Natural killer cell treated with Interleukin-12 subunit alpha and Interleukin-12 subunit beta and Interleukin-15 and Interleukin-18, amount 100 ng/mL, for 72 hours (primary cell): ENCODE measurements around the gene MRPS9. TPM values are rescaled to one million over a fixed set of nuclear protein-coding genes. Genes with fewer than 3 reads are reported as not detected.

ENCODE experiments used
- ATAC-seq, 2 donors: fragments of 150-1000 bp; cut with Tn5 transposase in 1 of 2; sonication (Bioruptor Pico), chemical (Tn5 transposase) in 1 of 2; 2 replicates each; pipeline ENCODE4 v1.10.0; 2021
- DNase-seq: peaks from one replicate; pipeline ENCODE4 v3.0.0; 2022; ENCODE audit warnings: low spot score
- H3K27ac Mint-ChIP-seq, 2 donors: 1 replicate in 1 of 2; 2 replicates in 1 of 2; pipeline ENCODE4 v1.8.0; 2022; ENCODE audit warnings: mixed read lengths in 2 of 2, mild to moderate bottlenecking in 1 of 2, moderate library complexity in 1 of 2
- H3K27me3 Mint-ChIP-seq, 2 donors: 1 replicate in 1 of 2; 2 replicates in 1 of 2; pipeline ENCODE4 v1.8.0; 2022; ENCODE audit warnings: mixed read lengths in 2 of 2
- H3K36me3 Mint-ChIP-seq: one replicate; pipeline ENCODE4 v1.8.0; 2022; ENCODE audit warnings: mixed read lengths
- H3K4me1 Mint-ChIP-seq, 2 donors: 1 replicate in 1 of 2; 2 replicates in 1 of 2; pipeline ENCODE4 v1.8.0; 2022; ENCODE audit warnings: low read depth in 2 of 2, mixed read lengths in 2 of 2, mild to moderate bottlenecking in 1 of 2
- H3K4me3 Mint-ChIP-seq: one replicate; pipeline ENCODE4 v1.8.0; 2022; ENCODE audit warnings: mixed read lengths
- H3K9me3 Mint-ChIP-seq: 2 replicates; pipeline ENCODE4 v1.8.0; 2022; ENCODE audit warnings: mixed read lengths
- total RNA-seq, 2 donors: library from RNA; stranded (reverse); gene quantifications; one replicate each; pipeline ENCODE4 v1.2.3, GENCODE V29; 2022

Gene MRPS9
- total RNA-seq, 2 donors from 2014 or later = 26.8 to 29.8 TPM

DNA sequence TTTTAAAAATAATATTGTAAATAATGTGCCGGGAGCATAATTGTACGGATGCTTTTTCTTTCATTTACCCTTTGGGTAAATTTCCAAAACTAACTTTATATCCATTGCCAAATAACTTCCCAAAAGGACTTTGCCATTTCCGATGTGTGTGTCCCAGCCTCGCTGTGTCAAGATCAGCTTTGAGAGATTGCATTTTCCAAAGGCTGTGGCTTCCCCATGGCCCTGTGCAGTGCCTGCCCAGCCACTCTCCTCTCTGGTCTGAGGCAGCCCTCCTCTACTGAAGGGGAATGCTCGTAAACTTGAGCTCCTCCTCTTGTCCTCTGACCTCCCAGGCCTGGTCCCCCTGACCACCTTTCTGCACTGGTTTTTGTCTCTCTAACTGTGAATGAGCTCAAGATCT is 78.5 kb downstream of the MRPS9 start:
- no peaks in the 10 kb centered on the region for H3K36me3 Mint-ChIP-seq
- no peak overlapping the region for H3K4me3 Mint-ChIP-seq
- DNase-seq (no peak), ATAC-seq (no peak)
- no peak overlapping the region for H3K27ac Mint-ChIP-seq
- no peaks in the 10 kb centered on the region for H3K9me3 Mint-ChIP-seq
- H3K4me1 Mint-ChIP-seq = no peaks in the 10 kb centered on the region
- H3K27me3 Mint-ChIP-seq = no peaks in the 10 kb centered on the region

- H3K9me3 Mint-ChIP-seq = no peaks in the 10 kb centered on the region
- ATAC-seq (no peak), DNase-seq (no peak)
- H3K27me3 Mint-ChIP-seq = no peaks in the 10 kb centered on the region
- no peaks in the 10 kb centered on the region for H3K4me1 Mint-ChIP-seq
- no peak overlapping the region for H3K27ac Mint-ChIP-seq
- no peaks in the 10 kb centered on the region for H3K36me3 Mint-ChIP-seq
- H3K4me3 Mint-ChIP-seq = no peak overlapping the region
Observed at GRCh38 chr2:105117565-105117964, 79.7 kb downstream of the MRPS9 start.

GRCh38 chr2:105118960-105119359 is 81.1 kb downstream of the MRPS9 start:
- H3K4me1 Mint-ChIP-seq = no peaks in the 10 kb centered on the region
- H3K9me3 Mint-ChIP-seq = no peaks in the 10 kb centered on the region

DNA sequence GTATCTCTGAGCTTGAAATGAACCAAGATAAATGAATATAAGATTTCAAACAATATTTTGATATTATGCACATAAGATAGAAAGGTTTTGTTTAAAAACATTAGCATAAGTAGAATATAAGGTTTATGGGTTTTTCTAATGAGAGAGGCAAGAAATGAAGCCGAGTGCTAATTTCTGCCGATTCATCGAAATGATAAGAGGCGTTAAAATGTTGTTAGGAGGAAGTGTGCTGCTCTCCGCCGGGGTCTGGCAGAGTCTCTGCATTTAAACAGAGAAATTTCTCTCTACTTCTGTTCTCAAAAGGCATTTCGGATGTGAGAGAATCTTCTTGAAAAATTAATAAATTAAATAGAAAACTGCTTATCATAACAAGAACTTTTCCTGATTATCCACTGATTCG is 83.6 kb downstream of the MRPS9 start:
- peaks cover 5 to 6% of the 10 kb centered on the region in 2 donors for H3K27me3 Mint-ChIP-seq
- DNase-seq (no peak), ATAC-seq (no peak)
- no peaks in the 10 kb centered on the region for H3K36me3 Mint-ChIP-seq
- no peak overlapping the region for H3K4me3 Mint-ChIP-seq
- no peaks in the 10 kb centered on the region for H3K9me3 Mint-ChIP-seq
- H3K27ac Mint-ChIP-seq = no peak overlapping the region
- H3K4me1 Mint-ChIP-seq = no peaks in the 10 kb centered on the region

More at GRCh38 chr2:105118960-105119359, 81.1 kb downstream of the MRPS9 start:
- Mint-ChIP-seq H3K27ac (no peak overlapping the region), H3K27me3 (no peaks in the 10 kb centered on the region), H3K4me3 (peak overlapping the region; percentile 23), H3K36me3 (no peaks in the 10 kb centered on the region)
- DNase-seq (no peak), ATAC-seq (peak; percentile 48 to 75)

GRCh38 chr2:105125428-105125827 is 87.6 kb downstream of the MRPS9 start:
- no peak for DNase-seq
- Mint-ChIP-seq H3K27me3 (peaks cover 5 to 6% of the 10 kb centered on the region in 2 donors), H3K27ac (no peak overlapping the region), H3K9me3 (no peaks in the 10 kb centered on the region), H3K36me3 (no peaks in the 10 kb centered on the region), H3K4me3 (no peak overlapping the region), H3K4me1 (peaks cover 10 to 14% of the 10 kb centered on the region in 2 donors)
- no peak for ATAC-seq

DNA sequence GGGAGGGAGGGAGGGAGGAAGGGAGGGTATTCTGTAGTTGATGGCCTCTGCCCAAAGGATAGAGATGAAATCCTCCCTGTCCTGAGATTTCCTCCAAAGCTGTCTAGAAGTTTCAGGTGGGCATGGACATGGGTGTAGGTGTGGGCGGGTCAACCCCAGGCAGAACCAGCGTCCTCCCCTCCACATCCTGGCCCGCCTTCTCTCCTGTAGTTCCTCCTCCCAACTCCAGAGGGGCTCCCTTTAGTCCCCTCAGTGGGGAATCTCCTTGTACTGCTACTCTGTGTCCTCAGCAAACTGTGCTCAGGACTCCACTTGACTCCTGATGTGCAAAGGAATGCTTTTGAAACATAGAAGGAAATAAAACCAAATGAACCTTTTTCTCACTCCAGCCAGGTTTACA is 88.1 kb downstream of the MRPS9 start:
- H3K27me3 Mint-ChIP-seq = peaks cover 5 to 6% of the 10 kb centered on the region in 2 donors
- H3K36me3 Mint-ChIP-seq = no peaks in the 10 kb centered on the region
- no peak overlapping the region for H3K4me3 Mint-ChIP-seq
- H3K9me3 Mint-ChIP-seq = no peaks in the 10 kb centered on the region
- H3K4me1 Mint-ChIP-seq = peaks cover 10 to 14% of the 10 kb centered on the region in 2 donors
- no peak overlapping the region for H3K27ac Mint-ChIP-seq
- ATAC-seq (no peak), DNase-seq (no peak)

GRCh38 chr2:105126336-105126735 is 88.5 kb downstream of the MRPS9 start:
- Mint-ChIP-seq H3K27ac (no peak overlapping the region), H3K4me3 (no peak overlapping the region), H3K27me3 (peaks cover 5 to 6% of the 10 kb centered on the region in 2 donors), H3K36me3 (no peaks in the 10 kb centered on the region), H3K9me3 (no peaks in the 10 kb centered on the region), H3K4me1 (peaks cover 10 to 14% of the 10 kb centered on the region in 2 donors)
- DNase-seq = no peak
- ATAC-seq = no peak

DNA sequence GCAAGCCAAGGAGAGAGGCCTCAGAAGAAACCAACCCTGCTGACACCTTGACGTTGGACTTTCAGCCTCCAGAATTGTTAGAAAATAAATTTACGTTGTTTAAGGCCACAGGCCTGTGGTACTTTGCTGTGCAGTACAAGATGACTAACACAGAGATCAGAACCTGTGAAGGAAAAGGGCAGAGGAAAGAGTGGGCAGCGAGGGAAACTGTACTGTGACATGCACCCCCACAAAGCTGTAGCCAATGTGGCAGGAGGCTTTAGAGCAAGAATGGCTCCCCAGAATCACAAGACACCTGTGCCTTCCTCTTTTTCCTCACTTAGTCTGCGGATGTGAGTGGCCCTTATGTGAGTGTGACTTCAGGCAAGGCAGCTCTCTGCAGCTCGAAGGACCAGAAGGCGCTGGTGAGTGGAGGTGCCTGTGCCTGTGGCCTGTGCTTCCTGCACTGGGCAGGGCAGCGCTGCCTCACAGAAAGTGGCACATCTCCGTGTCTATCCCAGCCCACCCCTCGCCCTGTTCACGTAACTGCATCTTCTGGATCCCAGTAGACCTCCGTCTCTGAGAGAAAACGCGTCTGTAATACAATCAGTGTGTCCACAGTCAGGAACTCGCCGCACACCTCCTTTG is 89.5 kb downstream of the MRPS9 start:
- no peak for ATAC-seq
- Mint-ChIP-seq H3K4me1 (peaks cover 10 to 14% of the 10 kb centered on the region in 2 donors), H3K9me3 (no peaks in the 10 kb centered on the region), H3K36me3 (no peaks in the 10 kb centered on the region), H3K27ac (no peak overlapping the region), H3K27me3 (peaks cover 5 to 6% of the 10 kb centered on the region in 2 donors), H3K4me3 (no peak overlapping the region)
- DNase-seq = no peak

DNA sequence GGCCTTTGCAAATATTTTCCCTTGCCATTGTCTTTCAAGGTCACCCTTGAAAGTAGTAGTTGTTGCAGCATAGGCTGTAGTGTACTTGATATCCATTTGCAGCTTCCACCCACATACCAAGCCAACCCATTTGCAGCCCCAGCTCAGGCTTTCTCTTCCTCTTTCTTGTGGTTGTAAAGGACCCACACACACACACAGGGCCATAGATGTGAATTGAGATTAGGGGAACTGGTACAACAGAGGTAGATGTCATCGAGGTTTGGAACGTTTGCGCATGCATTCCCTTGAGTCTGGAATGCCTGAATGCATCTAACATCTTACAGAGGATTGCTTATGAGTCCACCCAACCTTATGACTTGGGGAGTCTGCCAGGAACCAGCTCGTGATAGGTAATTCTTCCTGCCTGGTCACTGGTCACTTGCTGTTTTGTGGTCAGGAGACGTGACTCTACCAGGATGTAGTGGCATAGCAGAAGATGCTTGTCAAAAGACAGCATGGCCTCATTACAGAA is 91.9 kb downstream of the MRPS9 start:
- H3K36me3 Mint-ChIP-seq = no peaks in the 10 kb centered on the region
- no peak overlapping the region for H3K4me3 Mint-ChIP-seq
- ATAC-seq (peak in 1 of 2 donors; percentile 53), DNase-seq (no peak)
- no peaks in the 10 kb centered on the region for H3K9me3 Mint-ChIP-seq
- H3K4me1 Mint-ChIP-seq = peaks cover 10 to 14% of the 10 kb centered on the region in 2 donors
- peaks cover 6 to 8% of the 10 kb centered on the region in 2 donors for H3K27me3 Mint-ChIP-seq
- no peak overlapping the region for H3K27ac Mint-ChIP-seq

DNA sequence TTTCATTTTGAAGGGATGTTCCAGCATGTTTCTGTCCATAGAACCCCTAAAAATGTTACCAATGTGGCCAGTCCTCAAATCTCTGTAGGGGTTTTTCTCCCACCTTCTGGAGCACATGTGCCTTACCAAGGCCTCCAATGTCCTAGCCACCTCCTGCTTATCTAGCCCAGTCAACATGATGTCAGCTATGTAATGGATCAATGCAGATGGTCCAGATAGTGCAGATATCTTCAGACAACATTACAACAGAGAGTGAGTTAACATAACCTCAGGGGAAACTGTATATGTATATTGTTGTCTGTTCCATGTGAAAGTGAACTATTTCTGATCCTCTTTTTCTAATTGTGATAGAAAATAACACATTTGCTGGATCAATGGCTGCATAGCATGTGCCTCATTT is 92.7 kb downstream of the MRPS9 start:
- Mint-ChIP-seq H3K4me1 (peaks cover 10 to 14% of the 10 kb centered on the region in 2 donors), H3K9me3 (no peaks in the 10 kb centered on the region), H3K27me3 (peaks cover 6 to 8% of the 10 kb centered on the region in 2 donors), H3K36me3 (no peaks in the 10 kb centered on the region), H3K4me3 (no peak overlapping the region), H3K27ac (no peak overlapping the region)
- DNase-seq (no peak), ATAC-seq (peak in 1 of 2 donors; percentile 40)

DNA sequence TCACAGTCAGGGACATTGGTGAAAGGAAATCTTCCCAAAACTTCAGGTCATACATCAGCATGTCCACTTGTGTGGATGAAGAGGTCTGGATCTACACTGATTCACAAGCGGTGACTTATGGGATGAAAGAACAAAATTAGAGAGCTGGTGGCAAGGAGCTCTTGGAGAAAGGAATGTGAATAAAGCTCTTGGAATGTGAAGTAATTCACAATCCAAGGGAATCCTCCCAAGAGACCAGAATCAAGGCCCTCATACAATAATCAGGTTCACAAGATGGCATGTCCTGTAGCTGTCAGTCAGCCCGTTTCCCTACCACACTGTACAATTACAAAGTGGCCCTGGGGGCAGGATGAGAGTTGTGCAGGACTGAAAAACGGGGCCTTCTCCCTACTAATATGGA is 96.2 kb downstream of the MRPS9 start:
- Mint-ChIP-seq H3K9me3 (no peaks in the 10 kb centered on the region), H3K27me3 (peaks cover 0 to 3% of the 10 kb centered on the region in 2 donors), H3K4me1 (peaks cover 4 to 7% of the 10 kb centered on the region in 2 donors), H3K36me3 (no peaks in the 10 kb centered on the region), H3K27ac (no peak overlapping the region), H3K4me3 (no peak overlapping the region)
- ATAC-seq (no peak), DNase-seq (no peak)

- no peak for ATAC-seq
- no peaks in the 10 kb centered on the region for H3K9me3 Mint-ChIP-seq
- H3K4me1 Mint-ChIP-seq = no peaks in the 10 kb centered on the region
- H3K36me3 Mint-ChIP-seq = no peaks in the 10 kb centered on the region
- H3K4me3 Mint-ChIP-seq = no peak overlapping the region
- H3K27ac Mint-ChIP-seq = no peak overlapping the region
- H3K27me3 Mint-ChIP-seq = peaks cover 2 to 5% of the 10 kb centered on the region in 2 donors
- no peak for DNase-seq
Observed at GRCh38 chr2:105135436-105135835, 97.6 kb downstream of the MRPS9 start.

- Mint-ChIP-seq H3K9me3 (no peaks in the 10 kb centered on the region), H3K27ac (no peak overlapping the region), H3K4me3 (no peak overlapping the region), H3K27me3 (peaks cover 5 to 9% of the 10 kb centered on the region in 2 donors), H3K4me1 (no peaks in the 10 kb centered on the region), H3K36me3 (no peaks in the 10 kb centered on the region)
- ATAC-seq (no peak), DNase-seq (no peak)
Observed at GRCh38 chr2:105136394-105136793, 98.5 kb downstream of the MRPS9 start.

DNA sequence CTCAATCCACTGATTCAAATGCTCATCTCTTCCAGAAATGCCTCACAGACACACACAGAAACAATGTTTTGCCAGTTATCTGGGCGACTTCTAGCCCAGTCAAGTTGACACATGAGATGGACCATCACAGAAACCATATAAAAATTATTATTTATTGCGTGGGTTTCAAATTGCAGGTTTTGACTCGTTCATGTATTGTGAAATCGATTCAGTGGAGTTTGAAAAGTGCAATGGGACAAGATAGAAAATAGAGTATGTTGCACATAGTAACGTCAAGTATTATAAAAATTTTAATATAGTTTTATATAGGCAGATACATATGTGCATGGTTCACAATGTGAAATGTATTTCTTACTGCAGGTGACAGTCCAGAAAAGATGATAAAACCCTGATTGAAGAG is 100.8 kb downstream of the MRPS9 start:
- no peak overlapping the region for H3K27ac Mint-ChIP-seq
- H3K4me1 Mint-ChIP-seq = no peaks in the 10 kb centered on the region

More for the DNA sequence above, 100.8 kb downstream of the MRPS9 start:
- no peak for DNase-seq
- no peaks in the 10 kb centered on the region for H3K36me3 Mint-ChIP-seq
- peaks cover 5 to 11% of the 10 kb centered on the region in 2 donors for H3K27me3 Mint-ChIP-seq
- no peaks in the 10 kb centered on the region for H3K9me3 Mint-ChIP-seq
- no peak overlapping the region for H3K4me3 Mint-ChIP-seq
- ATAC-seq = no peak
